ENCODE data around the gene SCN1A.

- TF ChIP-seq CTCF (conservative IDR thresholded peaks at IDR 0.05; ENCODE audit: low read length): no peak
- TF ChIP-seq EZH2phosphoT487 (IDR thresholded peaks at IDR 0.05; ENCODE audit: borderline replicate concordance): no peak
Observed at GRCh38 chr2:166167449-166167848, 39.6 kb upstream of the SCN1A start.

Measured in Loucy (cell line).